K562 (cell line): ENCODE measurements around the gene CKS2. TPM values are rescaled to one million over a fixed set of nuclear protein-coding genes. Genes with fewer than 3 reads are reported as not detected.
"Not testable (repeated sequence)": the region's sequence is repeated elsewhere in the genome, so short reads cannot be mapped to it uniquely, and the experiment has no call there.

Source experiments
- ATAC-seq: fragments of 200-7000 bp; cut with Tn5 transposase; 3 replicates; pipeline ENCODE4 v1.9.1; 2020; ENCODE audit warnings: moderate library complexity
- BruUV-seq: library from RNA; stranded (reverse); fragments of 400-500 nt; replicated peaks from 2 replicates; lab custom pipeline; 2021; lab: Mats Ljungman, UMichigan
- CTCF ChIA-PET: fragments of 300-600 bp; formaldehyde crosslinking; extraction: SDS; loops from one replicate; lab custom pipeline; 2021; ENCODE audit warnings: low intra/inter-chr PET ratio; lab: Yijun Ruan, JAX
- POLR2A ChIA-PET: fragments of 300-600, 350-650 bp; sonication (Branson Sonifier 250); formaldehyde crosslinking; extraction: SDS; loops from one replicate; lab custom pipeline; 2021; ENCODE audit warnings: antibody characterized with exemption, inconsistent platforms; lab: Yijun Ruan, JAX
- DNase-seq, 4 experiments: peaks; one replicate each; pipeline versions ENCODE4 v3.0.0 to v3.0.0-alpha.2; 2011 to 2018; ENCODE audit warnings: low spot score in 3 of 4, mixed read lengths in 3 of 4; ENCODE audit errors: extremely low read depth in 1 of 4
- FAIRE-seq: peaks from 2 replicates; lab custom pipeline; 2011; peaks lifted over from hg19 to GRCh38; lab: Jason Lieb, UNC
- H2AFZ ChIP-seq: 2 replicates; pipeline ENCODE4 v1.6.0; 2011; ENCODE audit warnings: low read depth, low read length, control low read depth, inconsistent platforms
- H3K27ac ChIP-seq: fragments of 200-600 bp; 3 replicates; pipeline ENCODE4 v1.8.0; 2011; ENCODE audit warnings: low read depth, mild to moderate bottlenecking, control low read depth, inconsistent platforms, low read length, moderate library complexity, mixed read lengths; ENCODE audit errors: extremely low read depth
- H3K27me3 ChIP-seq, 2 experiments: fragments of 300-600 bp in 1 of 2; 2 replicates in 1 of 2; 3 replicates in 1 of 2; pipeline versions ENCODE4 v1.6.0 to v1.8.0; 2011; ENCODE audit warnings: inconsistent platforms in 2 of 2, low read length in 2 of 2, mild to moderate bottlenecking in 1 of 2, mixed read lengths in 1 of 2, moderate library complexity in 1 of 2; ENCODE audit not compliant: control insufficient read depth in 2 of 2, insufficient read depth in 2 of 2
- H3K36me3 ChIP-seq: fragments of 300-600 bp; 3 replicates; pipeline ENCODE4 v1.8.0; 2011; ENCODE audit warnings: mild to moderate bottlenecking, low read length, inconsistent platforms; ENCODE audit not compliant: control insufficient read depth, insufficient read depth
- H3K4me1 ChIP-seq, 2 experiments: fragments of 200-600 bp in 1 of 2; replicated peaks in 1 of 2; 2 replicates in 1 of 2; 3 replicates in 1 of 2; pipeline versions ENCODE4 v1.5.1 to v1.8.0; 2011; ENCODE audit warnings: inconsistent platforms in 2 of 2, low read length in 2 of 2, mild to moderate bottlenecking in 1 of 2, mixed read lengths in 1 of 2, moderate library complexity in 1 of 2; ENCODE audit not compliant: control insufficient read depth in 2 of 2, insufficient read depth in 2 of 2
- H3K4me2 ChIP-seq: 2 replicates; pipeline ENCODE4 v1.6.1; 2011; ENCODE audit warnings: low read length, control low read depth, inconsistent platforms, mixed read lengths; ENCODE audit not compliant: insufficient read depth
- H3K4me3 ChIP-seq: fragments of 200-600 bp; sonication (generic), shearing (Covaris generic); 2 replicates; pipeline ENCODE4 v1.5.1; 2016; ENCODE audit warnings: control low read depth, inconsistent platforms
- H3K79me2 ChIP-seq: fragments of 200-600 bp; 3 replicates; pipeline ENCODE4 v1.8.0; 2011; ENCODE audit warnings: low read length, inconsistent platforms; ENCODE audit not compliant: control insufficient read depth, insufficient read depth
- H3K9ac ChIP-seq, 2 experiments: 2 replicates each; pipeline versions ENCODE4 v1.6.0 to v1.6.1; 2011; ENCODE audit warnings: low read depth in 2 of 2, low read length in 2 of 2, control low read depth in 1 of 2, inconsistent platforms in 1 of 2, mild to moderate bottlenecking in 1 of 2, mixed read lengths in 1 of 2; ENCODE audit not compliant: insufficient read depth in 1 of 2
- H3K9me1 ChIP-seq: one replicate; pipeline ENCODE4 v1.6.0; 2011; ENCODE audit warnings: inconsistent platforms, mild to moderate bottlenecking, low read length, moderate library complexity; ENCODE audit not compliant: control insufficient read depth, insufficient read depth
- H3K9me3 ChIP-seq: replicated peaks from 2 replicates; pipeline ENCODE4 v1.5.1; 2011; ENCODE audit warnings: low read depth, low read length, inconsistent platforms; ENCODE audit not compliant: control insufficient read depth, insufficient read depth
- H4K20me1 ChIP-seq: replicated peaks from 2 replicates; pipeline ENCODE4 v1.6.1; 2011; ENCODE audit warnings: low read length, inconsistent platforms, mixed read lengths; ENCODE audit not compliant: control insufficient read depth, insufficient read depth
- KHSRP ChIP-seq: fragments of 450-650 bp; IDR thresholded peaks from 2 replicates; pipeline ENCODE4 v1.6.1; 2017
- TAF9B ChIP-seq: fragments of 450-650 bp; IDR thresholded peaks from 2 replicates; pipeline ENCODE4 v1.6.1; 2018; ENCODE audit warnings: mild to moderate bottlenecking; ENCODE audit not compliant: partially characterized antibody
- WGBS: fragments of 100-300 bp; shearing (Covaris generic); methylation state at CpG from one replicate; pipeline ENCODE4 v1.1.6; 2016; ENCODE audit warnings: low coverage, mixed read lengths; ENCODE audit not compliant: insufficient coverage; ENCODE audit errors: missing lambda C conversion rate; 5-methylcytosine and 5-hydroxymethylcytosine counted together
- in situ Hi-C: fragments of 300-500 bp; cut with MboI; formaldehyde crosslinking; loops from 4 replicates; pipeline ENCODE4 v1.15.0; 2018; ENCODE audit warnings: inconsistent platforms, mixed read lengths
- intact Hi-C: fragments of 100-400 bp; cut with micrococcal nuclease; formaldehyde crosslinking; loops from 2 replicates; pipeline ENCODE4 v1.14.2; 2022
- polyA plus RNA-seq, 8 experiments: library from polyadenylated mRNA; depleted of rRNA in 4 of 8; stranded (reverse) in 5 of 8; unstranded in 3 of 8; fragments of >200 nt; fragmentation: Nextera tagmentation in 2 of 8; fragmentation: Illumina TruSeq in 1 of 8; extraction: Ambion mirVana in 2 of 8; extraction: Trizol in 1 of 8; gene quantifications; 2 replicates each; pipeline versions ENCODE4 v1.2.1 to v1.2.3, GENCODE V29; 2011 to 2014; ENCODE audit warnings: inconsistent platforms in 1 of 8, missing spikeins in 1 of 8
- total RNA-seq, 7 experiments: library from RNA; depleted of rRNA in 6 of 7; stranded (reverse); fragments of >200 nt in 6 of 7; fragmentation: Illumina TruSeq in 2 of 7; extraction: Trizol in 2 of 7; gene quantifications; 2 replicates each; pipeline versions ENCODE4 v1.2.1 to v1.2.3, GENCODE V29; 2011 to 2021; ENCODE audit warnings: low replicate concordance in 1 of 7
- TF ChIP-seq, protein P1 (sequence below): sonication (generic); formaldehyde crosslinking; IDR thresholded peaks from 2 replicates; pipeline ENCODE4 v1.8.0; 2022; ENCODE audit warnings: missing genetic modification reagents, mild to moderate bottlenecking, moderate library complexity, borderline replicate concordance

The CKS2 gene
- total and polyA plus RNA-seq, 9 of the 15 experiments (the other 6 are each of a cell fraction or from before 2014, with no cell fraction given): 123 to 941 (median 321) TPM

DNA sequence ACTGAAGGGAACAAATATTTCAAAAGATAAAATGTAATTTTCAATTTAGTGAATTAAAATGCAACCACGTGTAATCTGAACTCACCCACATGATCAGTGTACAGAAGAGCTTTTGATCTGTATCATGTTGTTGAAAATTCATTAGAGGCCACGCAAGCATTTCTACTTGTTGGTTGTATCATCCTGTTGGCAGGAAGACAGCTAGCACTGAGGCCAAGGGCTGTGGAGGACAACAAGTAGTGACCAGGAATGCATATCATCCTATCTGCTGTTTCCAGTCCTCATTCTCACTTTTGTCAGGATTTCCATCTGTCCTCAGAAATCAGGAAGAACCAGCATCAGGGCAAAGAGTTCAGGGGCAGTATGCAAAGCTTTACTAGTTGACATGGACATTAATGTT is 29.9 kb upstream of the CKS2 start:
- intact Hi-C loops (no loop called here), in situ Hi-C loops (no loop called here)
- Histone ChIP-seq H3K27me3 (no peaks in the 10 kb centered on the region), H3K36me3 (no peaks in the 10 kb centered on the region), H3K9me1 (no peaks in the 10 kb centered on the region), H3K9ac (no peak overlapping the region), H3K9me3 (no peaks in the 10 kb centered on the region), H3K4me1 (peaks cover 0 to 7% of the 10 kb centered on the region in 2 experiments; a peak in 1 of 5 replicates), H3K27ac (no peak overlapping the region), H3K4me2 (no peak overlapping the region), H4K20me1 (no peaks in the 10 kb centered on the region), H3K4me3 (no peak overlapping the region), H2AFZ (no peak overlapping the region), H3K79me2 (no peaks in the 10 kb centered on the region)
- TF ChIP-seq TAF9B (no peak), KHSRP (no peak)
- no peak for ATAC-seq
- POLR2A ChIA-PET: no interaction called here
- CTCF ChIA-PET: no interaction called here
- BruUV-seq: no TSS peak
- DNase-seq: no peak
- FAIRE-seq: no peak
- 0% methylated on average over 2 of the region's 2 CpGs for WGBS

- H2AFZ ChIP-seq, intact Hi-C loops, H3K27me3 ChIP-seq, POLR2A ChIA-PET, FAIRE-seq, H4K20me1 ChIP-seq, H3K27ac ChIP-seq, H3K36me3 ChIP-seq, H3K9me1 ChIP-seq, H3K79me2 ChIP-seq, H3K4me3 ChIP-seq, BruUV-seq, H3K4me2 ChIP-seq, DNase-seq, in situ Hi-C loops, H3K9ac ChIP-seq, H3K9me3 ChIP-seq, H3K4me1 ChIP-seq, CTCF ChIA-PET: not testable (repeated sequence)
- 0 out of 3 replicates have a peak, but pooled peaks have one; percentile 25 for ATAC-seq
- TF ChIP-seq, protein P1, sequence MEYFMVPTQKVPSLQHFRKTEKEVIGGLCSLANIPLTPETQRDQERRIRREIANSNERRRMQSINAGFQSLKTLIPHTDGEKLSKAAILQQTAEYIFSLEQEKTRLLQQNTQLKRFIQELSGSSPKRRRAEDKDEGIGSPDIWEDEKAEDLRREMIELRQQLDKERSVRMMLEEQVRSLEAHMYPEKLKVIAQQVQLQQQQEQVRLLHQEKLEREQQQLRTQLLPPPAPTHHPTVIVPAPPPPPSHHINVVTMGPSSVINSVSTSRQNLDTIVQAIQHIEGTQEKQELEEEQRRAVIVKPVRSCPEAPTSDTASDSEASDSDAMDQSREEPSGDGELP (CRISPR knock-in tag): peak; percentile 29; the same call in 1 of the 2 replicates
- WGBS: 50% methylated on average over 9 of the region's 42 CpGs
These were observed 28.6 kb upstream of the CKS2 start for GRCh38 chr9:89282248-89282968.
